Esophagus squamous epithelium (tissue), 4 donors: Measurements from ENCODE around the gene TNFRSF4.

Experiments used
- POLR2A ChIP-seq, 4 donors: fragments of 450-650 bp; IDR thresholded peaks; one replicate each; pipeline ENCODE4 v1.6.1; 2017; ENCODE audit warnings: antibody characterized with exemption in 4 of 4, mild to moderate bottlenecking in 4 of 4, moderate library complexity in 3 of 4
- TF ChIP-seq, protein P1 (sequence below), 6 experiments: fragments of 450-650 bp in 4 of 6; fragments of 200-600 bp in 2 of 6; sonication (generic) in 2 of 6; IDR thresholded peaks; one replicate each; pipeline ENCODE4 v1.5.1; 2016 to 2019; ENCODE audit warnings: antibody characterized with exemption in 6 of 6, mild to moderate bottlenecking in 4 of 6, moderate library complexity in 4 of 6

- TF ChIP-seq POLR2A (IDR thresholded peaks at IDR 0.05), result no peak
- TF ChIP-seq, protein P1, sequence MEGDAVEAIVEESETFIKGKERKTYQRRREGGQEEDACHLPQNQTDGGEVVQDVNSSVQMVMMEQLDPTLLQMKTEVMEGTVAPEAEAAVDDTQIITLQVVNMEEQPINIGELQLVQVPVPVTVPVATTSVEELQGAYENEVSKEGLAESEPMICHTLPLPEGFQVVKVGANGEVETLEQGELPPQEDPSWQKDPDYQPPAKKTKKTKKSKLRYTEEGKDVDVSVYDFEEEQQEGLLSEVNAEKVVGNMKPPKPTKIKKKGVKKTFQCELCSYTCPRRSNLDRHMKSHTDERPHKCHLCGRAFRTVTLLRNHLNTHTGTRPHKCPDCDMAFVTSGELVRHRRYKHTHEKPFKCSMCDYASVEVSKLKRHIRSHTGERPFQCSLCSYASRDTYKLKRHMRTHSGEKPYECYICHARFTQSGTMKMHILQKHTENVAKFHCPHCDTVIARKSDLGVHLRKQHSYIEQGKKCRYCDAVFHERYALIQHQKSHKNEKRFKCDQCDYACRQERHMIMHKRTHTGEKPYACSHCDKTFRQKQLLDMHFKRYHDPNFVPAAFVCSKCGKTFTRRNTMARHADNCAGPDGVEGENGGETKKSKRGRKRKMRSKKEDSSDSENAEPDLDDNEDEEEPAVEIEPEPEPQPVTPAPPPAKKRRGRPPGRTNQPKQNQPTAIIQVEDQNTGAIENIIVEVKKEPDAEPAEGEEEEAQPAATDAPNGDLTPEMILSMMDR (IDR thresholded peaks at IDR 0.05), result no peak
Observed at GRCh38 chr1:1223321-1223720, 9.4 kb upstream of the TNFRSF4 start.
